Muscle of leg (tissue), 11 donors: Measurements from ENCODE around the gene PAN2. TPM values are rescaled to one million over a fixed set of nuclear protein-coding genes. Genes with fewer than 3 reads are reported as not detected.
"Not testable (repeated sequence)": the region's sequence is repeated elsewhere in the genome, so short reads cannot be mapped to it uniquely, and the experiment has no call there.

Source experiments
- DNase-seq: peaks from one replicate; pipeline ENCODE4 v3.0.0; 2013
- H3K27ac ChIP-seq: one replicate; pipeline ENCODE4 v1.5.1; 2013; ENCODE audit warnings: mild to moderate bottlenecking, low read length, control low read depth
- H3K27me3 ChIP-seq: one replicate; pipeline ENCODE4 v1.6.1; 2013; ENCODE audit warnings: low read length; ENCODE audit not compliant: control insufficient read depth, insufficient read depth
- H3K36me3 ChIP-seq: one replicate; pipeline ENCODE4 v1.6.1; 2013; ENCODE audit warnings: low read length; ENCODE audit not compliant: control insufficient read depth, insufficient read depth
- H3K4me1 ChIP-seq: one replicate; pipeline ENCODE4 v1.6.1; 2013; ENCODE audit warnings: low read length; ENCODE audit not compliant: control insufficient read depth, insufficient read depth
- H3K4me3 ChIP-seq: one replicate; pipeline ENCODE4 v1.5.1; 2013; ENCODE audit warnings: low read length, control low read depth
- H3K9me3 ChIP-seq: replicated peaks from 2 replicates; pipeline ENCODE4 v1.6.1; 2013; ENCODE audit warnings: low read depth, low read length; ENCODE audit not compliant: control insufficient read depth
- WGBS: methylation state at CpG from one replicate; pipeline ENCODE4 v1.1.5; 2013; ENCODE audit warnings: missing lambda C conversion rate; ENCODE audit not compliant: insufficient coverage; 5-methylcytosine and 5-hydroxymethylcytosine counted together
- polyA plus RNA-seq, 8 donors: library from polyadenylated mRNA; unstranded; fragments of 120-200 nt; gene quantifications; one replicate each; pipeline versions ENCODE4 v1.2.1 to v1.2.3, GENCODE V29; 2013; ENCODE audit warnings: inconsistent platforms in 1 of 8, low replicate concordance in 1 of 8; ENCODE audit not compliant: insufficient read length in 8 of 8, insufficient read depth in 1 of 8
- total RNA-seq: library from RNA; stranded (reverse); fragments of 120-200 nt; gene quantifications from one replicate; pipeline ENCODE4 v1.2.4, GENCODE V29; 2013

Gene PAN2
- total and polyA plus RNA-seq, 9 donors: 27.9 to 49.6 (median 41.7) TPM

DNA sequence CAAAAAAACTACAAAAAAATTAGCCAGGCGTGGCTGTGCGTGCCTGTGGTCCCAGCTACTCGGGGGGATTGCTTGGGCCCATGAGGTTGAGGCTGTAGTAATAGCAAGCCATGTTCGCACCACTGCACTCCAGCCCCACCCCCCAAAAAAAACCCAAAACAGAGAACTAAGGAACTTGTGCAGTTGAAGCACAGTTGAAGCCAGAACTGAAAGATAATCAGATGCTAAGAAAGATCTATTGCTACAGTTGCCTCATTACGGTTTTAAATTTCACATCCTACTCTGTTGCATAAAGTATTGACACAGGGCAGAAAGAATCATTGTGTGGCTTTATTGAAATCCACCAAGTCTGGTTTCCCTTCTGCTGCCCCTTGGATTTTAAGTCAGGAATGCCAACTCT is 37.5 kb downstream of the PAN2 start:
- H3K36me3 ChIP-seq: peaks cover 35% of the 10 kb centered on the region
- H3K9me3 ChIP-seq: no peaks in the 10 kb centered on the region
- no peak overlapping the region for H3K27ac ChIP-seq
- H3K4me3 ChIP-seq: no peak overlapping the region
- H3K4me1 ChIP-seq: peaks cover 19% of the 10 kb centered on the region
- H3K27me3 ChIP-seq: no peaks in the 10 kb centered on the region
- no peak for DNase-seq
- 33% methylated on average over 1 of the region's 5 CpGs for WGBS

DNA sequence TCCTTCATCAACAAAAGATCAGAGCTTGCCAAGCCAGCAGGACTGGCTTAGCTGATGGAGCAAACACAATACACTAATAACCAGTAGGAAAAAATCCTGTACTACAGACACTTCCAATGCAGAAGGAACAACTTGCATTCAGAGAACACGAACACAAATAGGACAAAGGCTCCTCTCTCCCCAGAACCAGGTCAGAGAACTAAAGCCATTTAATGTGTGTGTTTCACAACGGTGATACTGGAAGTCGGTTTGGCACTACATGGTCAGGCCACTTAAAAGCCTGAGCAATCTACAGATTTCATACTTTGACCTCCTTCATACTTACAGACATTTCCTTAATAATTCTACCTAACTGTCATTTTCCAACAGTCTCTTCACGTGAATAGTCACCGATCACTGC is 40.0 kb downstream of the PAN2 start:
- H3K27ac ChIP-seq: no peak overlapping the region
- peaks cover 6% of the 10 kb centered on the region for H3K4me1 ChIP-seq
- peaks cover 39% of the 10 kb centered on the region for H3K36me3 ChIP-seq
- no peak overlapping the region for H3K4me3 ChIP-seq
- WGBS: 88% methylated on average over 4 of the region's 5 CpGs
- no peaks in the 10 kb centered on the region for H3K9me3 ChIP-seq
- no peak for DNase-seq
- H3K27me3 ChIP-seq: no peaks in the 10 kb centered on the region

GRCh38 chr12:56288705-56289387 is 45.0 kb downstream of the PAN2 start:
- Histone ChIP-seq H3K27ac (no peak overlapping the region), H3K4me1 (no peaks in the 10 kb centered on the region)

GRCh38 chr12:56286044-56286830 is 47.6 kb downstream of the PAN2 start:
- Histone ChIP-seq H3K9me3 (no peaks in the 10 kb centered on the region), H3K36me3 (peaks cover 51% of the 10 kb centered on the region), H3K4me1 (no peaks in the 10 kb centered on the region), H3K27ac (no peak overlapping the region), H3K27me3 (no peaks in the 10 kb centered on the region), H3K4me3 (no peak overlapping the region)
- WGBS: no CpG with 5 or more reads among the region's 4 CpGs
- no peak for DNase-seq

More at GRCh38 chr12:56288705-56289387, 45.0 kb downstream of the PAN2 start:
- Histone ChIP-seq H3K9me3 (no peaks in the 10 kb centered on the region), H3K36me3 (peaks cover 37% of the 10 kb centered on the region), H3K4me3 (no peak overlapping the region), H3K27me3 (no peaks in the 10 kb centered on the region)
- DNase-seq: no peak
- WGBS: 60% methylated on average over 1 of the region's 3 CpGs

DNA sequence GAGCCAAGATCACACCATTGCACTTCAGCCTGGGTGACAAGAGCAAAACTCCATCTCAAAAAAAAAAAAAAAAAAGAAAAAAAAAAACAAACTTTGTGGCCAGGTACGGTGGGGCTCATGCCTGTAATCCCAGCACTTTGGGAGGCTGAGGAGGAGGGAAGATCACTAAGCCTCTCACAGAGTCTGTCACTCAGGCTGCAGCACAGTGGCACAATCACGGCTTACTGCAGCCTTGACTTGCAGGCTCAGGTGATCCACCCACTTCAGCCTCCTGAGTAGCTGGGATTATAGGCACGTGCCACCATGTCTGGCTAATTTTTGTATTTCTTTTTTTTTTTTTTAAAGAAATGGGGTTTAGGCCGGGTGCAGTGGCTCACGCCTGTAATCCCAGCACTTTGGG is 49.5 kb downstream of the PAN2 start:
- H3K4me3 ChIP-seq, DNase-seq, H3K4me1 ChIP-seq, H3K9me3 ChIP-seq, H3K27me3 ChIP-seq, H3K27ac ChIP-seq: not testable (repeated sequence)
- H3K36me3 ChIP-seq: peaks cover 57% of the 10 kb centered on the region
- 60% methylated on average over 1 of the region's 5 CpGs for WGBS

DNA sequence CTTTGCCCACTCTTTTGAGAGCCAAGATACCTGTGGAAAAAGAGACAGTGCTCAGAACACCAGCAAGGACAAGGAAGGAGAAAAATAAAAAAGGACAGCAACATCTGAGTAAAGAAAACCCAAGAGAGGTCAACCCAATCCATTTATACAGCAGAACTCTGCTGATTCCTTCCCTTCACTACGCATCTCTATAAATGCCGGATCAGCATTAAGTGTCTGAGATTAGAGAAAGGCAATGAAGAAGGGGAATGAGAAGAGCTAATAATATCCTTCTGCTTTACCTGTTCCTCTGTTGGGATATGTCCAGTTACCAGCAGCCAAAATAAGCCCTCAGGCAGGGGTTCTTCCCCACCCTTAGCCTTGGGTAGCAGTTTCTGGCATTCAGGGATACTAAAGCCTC is 51.2 kb downstream of the PAN2 start:
- H3K36me3 ChIP-seq: peaks cover 70% of the 10 kb centered on the region
- no peak for DNase-seq
- no CpG with 5 or more reads among the region's 2 CpGs for whole genome bisulfite sequencing

DNA sequence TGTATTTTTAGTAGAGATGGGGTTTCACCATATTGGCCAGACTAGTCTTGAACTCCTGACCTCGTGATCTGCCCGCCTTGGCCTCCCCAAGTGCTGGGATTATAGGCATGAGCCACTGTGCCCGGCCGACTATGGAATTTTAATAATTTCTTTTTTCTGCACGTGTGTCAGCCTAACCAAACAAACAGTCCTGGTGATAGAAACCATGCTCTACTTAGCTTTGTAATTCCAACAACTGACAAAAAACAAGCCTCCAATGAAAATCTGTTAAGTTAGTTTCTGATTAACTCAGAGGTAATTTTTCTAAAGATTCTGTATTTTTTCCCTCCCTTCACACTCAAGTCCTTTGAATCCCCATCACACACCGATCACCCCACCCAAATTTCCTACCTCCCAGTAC is 51.8 kb downstream of the PAN2 start:
- Histone ChIP-seq H3K27ac (no peak overlapping the region), H3K9me3 (no peaks in the 10 kb centered on the region), H3K27me3 (no peaks in the 10 kb centered on the region), H3K4me1 (no peaks in the 10 kb centered on the region), H3K36me3 (peaks cover 71% of the 10 kb centered on the region), H3K4me3 (no peak overlapping the region)
- 82% methylated on average over 2 of the region's 6 CpGs for WGBS
- DNase-seq: no peak

More for the DNA sequence above, 51.2 kb downstream of the PAN2 start:
- Histone ChIP-seq H3K4me1 (no peaks in the 10 kb centered on the region), H3K27ac (no peak overlapping the region), H3K9me3 (no peaks in the 10 kb centered on the region), H3K27me3 (no peaks in the 10 kb centered on the region), H3K4me3 (no peak overlapping the region)

DNA sequence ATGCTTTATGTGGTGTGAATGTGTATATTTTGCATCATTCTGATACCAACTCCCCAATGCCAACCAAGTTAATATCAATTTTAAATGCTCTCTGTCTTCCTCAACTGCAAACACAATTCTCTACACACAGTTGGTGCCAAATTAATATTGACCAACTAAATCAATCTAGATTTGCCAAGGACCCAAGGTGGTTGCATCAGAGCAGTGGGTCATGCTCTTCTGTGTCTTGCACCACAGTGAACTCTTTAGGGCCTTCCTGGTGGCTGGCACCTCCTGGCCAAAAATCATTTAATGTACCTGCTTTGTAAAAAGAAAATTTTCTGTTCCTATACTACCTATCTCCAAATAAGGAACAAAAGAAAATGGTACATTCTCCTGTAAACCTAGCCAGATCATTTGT is 53.0 kb downstream of the PAN2 start:
- DNase-seq: no peak
- Histone ChIP-seq H3K27me3 (no peaks in the 10 kb centered on the region), H3K4me1 (no peaks in the 10 kb centered on the region), H3K4me3 (no peak overlapping the region), H3K9me3 (no peaks in the 10 kb centered on the region), H3K36me3 (peaks cover 70% of the 10 kb centered on the region), H3K27ac (no peak overlapping the region)

- Histone ChIP-seq H3K27me3 (no peaks in the 10 kb centered on the region), H3K27ac (no peak overlapping the region), H3K4me1 (no peaks in the 10 kb centered on the region), H3K9me3 (no peaks in the 10 kb centered on the region), H3K4me3 (no peak overlapping the region), H3K36me3 (peaks cover 72% of the 10 kb centered on the region)
- 85% methylated on average over 2 of the region's 3 CpGs for WGBS
- no peak for DNase-seq
Observed at GRCh38 chr12:56278905-56279304, 54.9 kb downstream of the PAN2 start.

DNA sequence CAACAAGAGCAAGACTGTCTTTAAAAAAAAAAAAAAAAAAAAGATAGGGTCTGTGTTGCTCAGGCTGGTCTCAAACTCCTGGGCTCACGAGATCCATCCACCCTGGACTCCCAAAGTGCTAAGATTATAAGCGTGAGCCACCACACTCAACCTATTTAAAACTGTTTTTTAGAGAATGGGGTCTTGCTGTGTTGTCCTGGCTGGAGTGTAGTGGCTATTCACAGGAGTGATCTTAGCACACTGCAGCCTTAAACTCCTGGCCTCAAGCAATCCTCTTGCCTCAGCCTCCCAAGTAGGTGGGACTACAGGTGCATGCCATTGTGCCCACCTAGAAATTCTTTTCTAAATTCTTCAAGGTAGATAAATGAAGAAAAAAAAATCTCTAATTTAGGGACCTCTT is 59.5 kb downstream of the PAN2 start:
- Histone ChIP-seq H3K27me3 (no peaks in the 10 kb centered on the region), H3K4me3 (no peak overlapping the region), H3K4me1 (no peaks in the 10 kb centered on the region), H3K36me3 (peaks cover 82% of the 10 kb centered on the region), H3K27ac (no peak overlapping the region), H3K9me3 (no peaks in the 10 kb centered on the region)
- no peak for DNase-seq
- no CpG with 5 or more reads among the region's 2 CpGs for WGBS
